NCI-H2196 treated with DMSO at 0.1 percent for 48 hours (cell line): ENCODE data around the gene BMPER.

Source experiments
- DNase-seq: peaks from one replicate; lab custom pipeline; 2025; ENCODE audit not compliant: unreplicated experiment; lab: John Stamatoyannopoulos, UW

Gene BMPER

GRCh38 chr7:33964417-33965182 is 59.3 kb downstream of the BMPER start:
- DNase-seq = no peak

DNA sequence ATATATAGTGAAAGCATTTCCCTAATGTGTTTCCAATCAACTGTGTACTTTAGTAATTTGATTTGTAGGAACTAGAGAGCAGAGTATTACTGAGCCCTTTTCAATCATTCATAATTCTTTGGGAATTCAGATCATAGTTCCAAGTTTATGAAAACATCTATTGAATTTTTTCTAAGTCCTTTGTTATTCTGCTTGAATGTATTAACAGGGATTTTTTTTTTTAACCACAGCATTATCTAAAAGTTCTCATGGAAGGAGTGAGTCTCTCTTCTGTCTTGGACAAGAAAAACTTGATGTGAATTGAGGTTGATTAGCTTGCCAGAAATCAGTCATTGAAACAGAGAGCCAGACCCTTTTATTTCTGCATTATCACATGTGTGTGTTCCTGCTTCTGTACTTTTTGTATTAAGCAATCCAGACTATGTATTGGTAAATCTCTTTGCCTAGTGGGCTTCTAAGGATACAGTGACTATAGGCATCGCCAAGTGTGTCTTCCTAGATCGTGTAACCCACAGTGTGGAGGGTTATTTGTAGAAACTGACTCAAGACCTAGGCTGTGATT is 59.9 kb downstream of the BMPER start:
- DNase-seq = no peak

DNA sequence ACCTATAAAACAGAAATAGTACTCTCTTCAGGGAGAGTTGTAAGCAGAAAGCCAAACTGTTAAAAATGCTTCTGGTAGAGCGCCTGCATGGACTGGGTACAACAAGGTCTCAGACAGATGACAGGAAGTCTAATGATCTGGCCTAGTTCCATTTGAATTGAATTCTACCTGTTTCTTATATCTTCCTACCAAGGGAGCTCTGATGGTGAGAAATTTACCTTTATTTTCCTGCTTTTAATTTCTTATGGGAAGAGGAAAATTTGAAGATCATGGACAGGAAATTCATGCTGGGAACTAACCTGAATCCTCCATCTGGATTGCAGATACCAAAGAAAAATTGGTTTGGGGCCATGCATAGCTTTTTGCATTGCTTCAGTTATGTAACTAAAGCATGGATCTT is 63.3 kb downstream of the BMPER start:
- DNase-seq = no peak

DNA sequence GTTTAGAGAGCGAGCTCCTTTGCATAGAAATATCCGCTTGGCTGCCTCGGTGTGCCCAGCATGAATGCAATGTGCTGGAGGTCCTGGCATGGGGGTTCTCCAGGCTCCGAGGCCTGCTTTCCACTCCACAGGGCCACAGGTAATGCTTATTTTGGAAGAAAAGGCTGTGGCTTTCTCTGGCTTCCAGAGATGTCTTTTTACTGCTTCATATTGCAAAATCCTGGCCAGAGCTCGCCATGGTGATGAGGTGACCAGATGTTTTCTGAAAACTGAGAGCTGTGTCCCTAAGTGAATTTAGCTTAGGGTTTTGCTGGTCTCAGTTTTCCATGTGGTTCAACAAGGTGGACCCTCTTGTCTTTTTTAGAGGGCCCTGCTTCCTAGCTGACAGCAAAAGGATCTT is 65.2 kb downstream of the BMPER start:
- DNase-seq = no peak

GRCh38 chr7:33971106-33971505 is 65.8 kb downstream of the BMPER start:
- DNase-seq = no peak

DNA sequence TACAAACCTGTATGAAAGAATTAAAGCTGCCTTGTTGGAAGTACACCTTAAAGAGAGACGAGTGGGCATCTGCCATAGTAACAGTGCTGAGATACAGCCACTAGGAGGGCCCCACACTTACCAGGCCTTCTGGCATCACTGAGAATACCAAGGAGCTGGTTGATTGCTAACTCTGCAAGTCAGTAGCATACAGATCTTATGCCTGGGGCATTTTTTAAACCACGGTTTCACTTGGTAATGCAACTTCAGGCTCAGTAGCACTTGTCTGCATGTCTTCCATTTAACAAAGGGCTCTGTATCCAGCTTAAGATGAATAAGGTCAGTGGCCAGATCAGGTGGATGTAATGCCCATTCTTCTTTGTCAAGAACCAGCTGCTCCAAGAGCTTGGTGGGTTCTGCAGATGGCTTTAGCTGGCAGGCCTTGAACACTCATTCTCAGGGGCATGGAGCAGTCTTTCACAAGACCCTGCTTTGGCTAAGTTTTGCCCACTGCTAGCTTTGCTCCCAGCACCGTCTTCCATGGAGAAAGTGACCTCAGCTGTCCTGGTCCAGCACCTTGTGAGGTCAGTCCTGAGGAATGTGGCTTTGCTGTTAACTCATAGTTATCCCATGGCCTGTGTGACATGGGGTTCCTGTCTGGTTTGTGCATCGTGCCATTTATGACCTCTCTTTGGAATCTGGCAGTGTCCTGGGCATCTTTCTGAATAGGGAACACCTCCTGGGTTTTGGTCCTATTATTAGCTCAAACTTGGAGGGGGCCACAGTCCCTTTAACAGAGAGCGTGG is 68.1 kb downstream of the BMPER start:
- no peak for DNase-seq

- DNase-seq = no peak
Observed at GRCh38 chr7:33979300-33979806, 74.0 kb downstream of the BMPER start.

GRCh38 chr7:33979807-33980355 is 74.5 kb downstream of the BMPER start:
- DNase-seq = no peak

GRCh38 chr7:33981226-33981625 is 75.9 kb downstream of the BMPER start:
- DNase-seq = no peak

GRCh38 chr7:33981671-33982424 is 76.5 kb downstream of the BMPER start:
- DNase-seq = no peak

- no peak for DNase-seq
Observed at GRCh38 chr7:33982425-33982786, 77.1 kb downstream of the BMPER start.

DNA sequence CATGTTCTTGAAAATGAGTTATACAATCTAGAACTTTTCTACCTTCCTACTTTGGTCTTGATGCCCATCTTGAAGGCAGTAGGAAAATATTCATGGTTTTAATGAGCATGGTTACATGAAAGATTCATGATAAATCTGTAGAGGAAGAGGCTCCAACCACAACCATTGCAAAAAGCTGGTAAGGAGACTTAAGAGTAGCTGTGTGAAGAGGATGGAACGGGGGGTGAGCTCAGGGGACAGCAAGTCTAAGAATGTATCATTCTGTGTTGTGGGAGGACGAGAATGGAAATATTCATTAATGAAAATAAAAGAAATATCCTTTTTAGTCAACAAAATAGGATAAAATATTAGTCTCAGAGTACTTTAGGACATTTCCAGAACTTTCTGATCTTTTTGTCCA is 81.1 kb downstream of the BMPER start:
- DNase-seq = no peak

GRCh38 chr7:33986951-33987947 is 81.9 kb downstream of the BMPER start:
- DNase-seq = no peak

- no peak for DNase-seq
Observed at GRCh38 chr7:33996899-33997298, 91.6 kb downstream of the BMPER start.

DNA sequence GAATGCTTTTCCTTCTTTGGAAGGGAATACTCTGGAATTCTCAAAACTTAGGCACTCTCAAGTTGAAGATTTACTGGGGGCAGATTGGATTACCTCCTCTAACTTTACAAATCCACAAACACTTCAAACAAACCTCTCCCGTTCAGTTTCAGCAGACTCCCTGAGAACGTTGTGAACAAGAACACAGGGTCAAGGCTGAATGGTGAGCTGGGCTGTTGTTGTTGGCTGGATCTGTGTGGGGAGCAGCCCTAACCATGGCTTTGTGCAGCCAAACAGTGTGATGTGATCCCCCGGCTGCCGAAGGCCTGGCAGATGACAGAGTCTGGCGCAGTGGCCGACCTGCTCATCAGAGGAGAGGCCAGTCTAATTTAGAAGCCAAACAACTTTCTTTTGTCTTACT is 93.1 kb downstream of the BMPER start:
- DNase-seq = no peak

DNA sequence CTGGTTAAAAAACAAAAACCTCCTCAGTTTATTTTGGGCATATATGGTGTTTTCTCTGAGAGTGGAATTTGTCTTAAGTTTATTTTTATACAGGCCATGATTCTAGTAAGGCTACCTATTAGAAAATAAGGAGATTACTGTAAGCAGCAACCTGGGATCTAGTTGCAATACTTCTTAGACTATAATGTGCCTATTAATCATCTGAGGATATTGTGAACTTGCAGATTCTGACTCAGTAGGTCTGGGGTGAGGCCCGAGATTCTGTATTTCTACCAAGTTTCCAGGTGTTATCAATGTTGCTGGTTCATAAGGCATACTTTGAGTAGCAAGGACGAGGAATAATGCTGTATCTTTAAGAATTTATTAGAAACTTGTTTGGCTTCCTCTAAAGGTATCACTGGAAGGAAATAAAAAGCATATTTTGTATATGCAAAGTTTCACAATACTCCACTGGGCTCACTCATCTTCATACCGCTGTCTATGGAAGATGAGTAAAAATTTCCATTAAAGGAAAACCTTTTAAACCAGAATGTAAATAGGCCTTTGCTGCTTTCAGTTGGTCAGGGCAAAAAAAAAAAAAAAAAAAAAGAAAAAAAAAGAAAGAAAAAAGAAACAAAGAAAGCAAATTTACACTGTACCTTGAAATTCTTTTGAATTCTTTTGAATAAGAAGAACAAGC is 105.8 kb downstream of the BMPER start:
- DNase-seq = no peak

DNA sequence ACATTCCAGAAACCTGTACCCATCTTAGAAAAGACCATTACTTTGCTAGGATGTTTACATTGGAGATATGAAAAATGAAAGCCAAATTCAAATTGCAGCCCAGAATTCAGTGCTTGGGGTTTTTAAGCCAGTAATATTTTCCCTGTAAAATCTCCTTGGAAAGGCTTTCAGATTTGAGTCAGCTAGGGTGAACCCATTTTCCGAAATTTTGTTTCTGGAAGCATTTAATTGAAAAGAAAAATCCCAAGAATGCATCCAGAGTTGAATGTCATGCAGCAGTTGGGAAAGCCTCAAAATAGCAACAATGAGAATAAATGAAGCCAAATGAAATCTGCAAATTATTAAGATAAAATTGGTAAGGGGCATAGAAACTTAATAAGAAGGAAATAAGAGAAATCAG is 106.4 kb downstream of the BMPER start:
- no peak for DNase-seq

DNA sequence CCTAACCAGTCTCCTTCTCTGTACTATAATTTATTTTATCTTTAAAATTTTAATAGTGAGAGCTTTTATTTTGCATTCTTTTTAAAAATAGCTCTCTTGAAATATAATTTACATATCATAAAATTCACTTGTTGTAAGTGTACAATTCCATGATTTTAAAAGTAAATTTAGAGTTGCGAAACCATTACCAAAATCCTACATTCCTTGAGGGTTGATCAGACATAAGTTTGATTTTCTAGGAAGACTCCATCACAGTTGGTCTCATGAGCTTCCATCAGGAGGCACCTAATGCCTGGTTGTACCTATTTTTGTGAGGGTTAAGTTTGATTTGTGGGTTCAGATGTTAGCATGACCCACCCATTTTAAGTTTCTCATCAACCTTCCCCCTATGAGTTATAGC is 108.1 kb downstream of the BMPER start:
- DNase-seq = no peak

DNA sequence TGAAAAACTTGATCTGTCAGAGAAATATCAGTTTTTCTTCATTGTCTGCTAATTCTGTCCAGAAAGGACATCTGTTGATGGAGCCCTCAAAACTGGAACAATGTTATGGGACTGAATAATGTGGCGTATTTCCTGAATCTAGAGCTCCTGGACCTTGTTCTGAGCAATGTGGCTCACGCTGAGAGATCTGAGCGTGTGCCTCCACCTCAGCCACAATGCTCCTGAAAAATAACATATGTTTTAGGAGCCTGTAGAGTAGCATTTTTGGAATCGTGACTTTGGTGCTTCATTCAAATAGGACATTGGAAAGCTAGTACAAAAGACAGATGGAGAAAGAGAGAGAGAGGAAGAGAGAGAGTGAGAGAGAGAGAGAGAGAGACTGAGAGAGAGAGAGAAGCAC is 110.3 kb downstream of the BMPER start:
- no peak for DNase-seq
